ENCODE data around the gene HTR3D.

- TF ChIP-seq CTCF (IDR thresholded peaks at IDR 0.05) = no peak
- TF ChIP-seq POLR2A (IDR thresholded peaks at IDR 0.05) = no peak
These were observed 7.9 kb downstream of the HTR3D start for GRCh38 chr3:184039414-184039813.
